IMR-90 (cell line): Measurements from ENCODE around the gene ANP32A. TPM values are rescaled to one million over a fixed set of nuclear protein-coding genes. Genes with fewer than 3 reads are reported as not detected.

ENCODE experiments used
- ATAC-seq: fragments of 200-7000 bp; cut with Tn5 transposase; 2 replicates; pipeline ENCODE4 v1.9.1; 2020; ENCODE audit warnings: low read depth, mild to moderate bottlenecking, moderate library complexity
- BruUV-seq: library from RNA; stranded (reverse); fragments of 400-500 nt; replicated peaks from 2 replicates; lab custom pipeline; 2021; lab: Mats Ljungman, UMichigan
- CTCF ChIA-PET: fragments of 300-600 bp; formaldehyde crosslinking; extraction: SDS; loops from one replicate; lab custom pipeline; 2021; ENCODE audit warnings: antibody characterized with exemption; lab: Yijun Ruan, JAX
- POLR2A ChIA-PET: fragments of 300-600 bp; sonication (Branson Sonifier 250); formaldehyde crosslinking; loops from one replicate; lab custom pipeline; 2022; ENCODE audit warnings: antibody characterized with exemption; ENCODE audit not compliant: unreplicated experiment; lab: Charles Lee
- DNase-seq: peaks from one replicate; pipeline ENCODE4 v3.0.0; 2013
- H2AFZ ChIP-seq: replicated peaks from 2 replicates; pipeline ENCODE3; 2013; ENCODE audit warnings: low read length, mild to moderate bottlenecking; ENCODE audit not compliant: poor library complexity
- H2AK5ac ChIP-seq: 2 replicates; pipeline ENCODE4 v1.6.1; 2013; ENCODE audit warnings: low read depth, low read length, inconsistent platforms
- H2AK9ac ChIP-seq: replicated peaks from 2 replicates; pipeline ENCODE3; 2013; ENCODE audit warnings: mild to moderate bottlenecking, low read depth, low read length, moderate library complexity; ENCODE audit not compliant: poor library complexity
- H2BK120ac ChIP-seq: 2 replicates; pipeline ENCODE4 v1.6.1; 2013; ENCODE audit warnings: low read depth, low read length, inconsistent platforms
- H2BK15ac ChIP-seq: 3 replicates; pipeline ENCODE4 v1.6.1; 2013; ENCODE audit warnings: low read depth, low read length, inconsistent platforms
- H2BK20ac ChIP-seq: 2 replicates; pipeline ENCODE4 v1.6.1; 2013; ENCODE audit warnings: low read depth, mild to moderate bottlenecking, inconsistent platforms, low read length, moderate library complexity
- H2BK5ac ChIP-seq: 2 replicates; pipeline ENCODE4 v1.6.1; 2013; ENCODE audit warnings: mild to moderate bottlenecking, low read depth, low read length, inconsistent platforms; ENCODE audit not compliant: poor library complexity, severe bottlenecking
- H3K14ac ChIP-seq: replicated peaks from 2 replicates; pipeline ENCODE4 v1.6.1; 2013; ENCODE audit warnings: low read depth, low read length, inconsistent platforms
- H3K18ac ChIP-seq: 2 replicates; pipeline ENCODE4 v1.6.1; 2013; ENCODE audit warnings: low read depth, low read length, control low read depth
- H3K23ac ChIP-seq: 2 replicates; pipeline ENCODE4 v1.6.1; 2013; ENCODE audit warnings: low read depth, low read length, inconsistent platforms
- H3K27ac ChIP-seq: 2 replicates; pipeline ENCODE4 v1.5.1; 2013; ENCODE audit warnings: mild to moderate bottlenecking, control low read depth, low read length; ENCODE audit not compliant: insufficient read depth
- H3K27me3 ChIP-seq: 2 replicates; pipeline ENCODE4 v1.6.1; 2013; ENCODE audit warnings: low read length; ENCODE audit not compliant: control insufficient read depth, insufficient read depth
- H3K36me3 ChIP-seq: 2 replicates; pipeline ENCODE4 v1.6.1; 2013; ENCODE audit warnings: low read length, mixed read lengths; ENCODE audit not compliant: control insufficient read depth, insufficient read depth
- H3K4ac ChIP-seq: 2 replicates; pipeline ENCODE4 v1.6.1; 2013; ENCODE audit warnings: low read depth, low read length, inconsistent platforms
- H3K4me1 ChIP-seq: 2 replicates; pipeline ENCODE4 v1.6.1; 2013; ENCODE audit warnings: low read length, mixed read lengths; ENCODE audit not compliant: control insufficient read depth, insufficient read depth
- H3K4me2 ChIP-seq: 2 replicates; pipeline ENCODE4 v1.6.1; 2013; ENCODE audit warnings: low read depth, mild to moderate bottlenecking, control low read depth, low read length, moderate library complexity
- H3K4me3 ChIP-seq: 2 replicates; pipeline ENCODE4 v1.5.1; 2013; ENCODE audit warnings: low read depth, mild to moderate bottlenecking, control low read depth, low read length, moderate library complexity; ENCODE audit not compliant: insufficient read depth
- H3K56ac ChIP-seq: 2 replicates; pipeline ENCODE4 v1.6.1; 2013; ENCODE audit warnings: low read length, inconsistent platforms; ENCODE audit not compliant: insufficient read depth; ENCODE audit errors: extremely low read depth
- H3K79me1 ChIP-seq, 2 experiments: 2 replicates each; pipeline ENCODE4 v1.6.1; 2013; ENCODE audit warnings: low read length in 2 of 2, inconsistent platforms in 1 of 2, low read depth in 1 of 2
- H3K9ac ChIP-seq: 2 replicates; pipeline ENCODE4 v1.6.1; 2013; ENCODE audit warnings: low read depth, low read length, control low read depth
- H3K9me1 ChIP-seq: 2 replicates; pipeline ENCODE4 v1.6.1; 2013; ENCODE audit warnings: low read length, inconsistent platforms; ENCODE audit not compliant: insufficient read depth
- H3K9me3 ChIP-seq: 2 replicates; pipeline ENCODE4 v1.6.1; 2013; ENCODE audit warnings: low read length; ENCODE audit not compliant: control insufficient read depth, insufficient read depth
- H4K20me1 ChIP-seq: 2 replicates; pipeline ENCODE4 v1.6.1; 2013; ENCODE audit warnings: low read length, inconsistent platforms; ENCODE audit not compliant: insufficient read depth
- H4K5ac ChIP-seq: 2 replicates; pipeline ENCODE4 v1.6.1; 2013; ENCODE audit warnings: mild to moderate bottlenecking, low read depth, low read length, control low read depth
- H4K8ac ChIP-seq, 2 experiments: 2 replicates each; pipeline ENCODE4 v1.6.1; 2013; ENCODE audit warnings: low read depth in 2 of 2, low read length in 2 of 2, control low read depth in 1 of 2, inconsistent platforms in 1 of 2
- H4K91ac ChIP-seq: 2 replicates; pipeline ENCODE4 v1.6.1; 2013; ENCODE audit warnings: low read depth, low read length, inconsistent platforms; ENCODE audit not compliant: insufficient read depth
- CTCF ChIP-seq: conservative IDR thresholded peaks from 2 replicates; pipeline ENCODE4 v1.5.1; 2012; ENCODE audit warnings: mild to moderate bottlenecking, low read depth, low read length, improper control_type of control experiment
- ELK1 ChIP-seq: fragments of 150-350 bp; IDR thresholded peaks from 2 replicates; pipeline ENCODE4 v1.6.1; 2016; ENCODE audit warnings: low read depth, mild to moderate bottlenecking, low read length, moderate library complexity, borderline replicate concordance
- NFE2L2 ChIP-seq: fragments of 150-350 bp; IDR thresholded peaks from 2 replicates; pipeline ENCODE4 v1.6.1; 2016; ENCODE audit warnings: low read depth, mild to moderate bottlenecking, low read length
- POLR2A ChIP-seq: IDR thresholded peaks from 2 replicates; pipeline ENCODE4 v1.6.1; 2012; ENCODE audit warnings: mild to moderate bottlenecking, low read depth, low read length
- RAD21 ChIP-seq: IDR thresholded peaks from 2 replicates; pipeline ENCODE4 v1.6.1; 2012; ENCODE audit warnings: low read length, improper control_type of control experiment
- SMC3 ChIP-seq: fragments of 150-350 bp; IDR thresholded peaks from 2 replicates; pipeline ENCODE4 v1.6.1; 2016; ENCODE audit warnings: low read depth, mild to moderate bottlenecking, antibody characterized with exemption, low read length, moderate library complexity
- WGBS, 2 experiments: methylation state at CpG; one replicate each; pipeline versions ENCODE4 v1.1.5 to v1.1.7; 2013; ENCODE audit warnings: missing lambda C conversion rate in 2 of 2; ENCODE audit not compliant: insufficient read length in 1 of 2; ENCODE audit errors: extremely low coverage in 2 of 2; 5-methylcytosine and 5-hydroxymethylcytosine counted together
- dilution Hi-C: fragments of 300-500 bp; cut with HindIII; formaldehyde crosslinking; loops from one replicate; pipeline ENCODE4 v1.14.3; 2018; ENCODE audit warnings: low sequenced_read_pairs; ENCODE audit not compliant: unreplicated experiment
- in situ Hi-C: fragments of 300-500 bp; cut with MboI; formaldehyde crosslinking; loops from 3 replicates; pipeline ENCODE4 v1.14.3; 2019; ENCODE audit warnings: low sequenced_read_pairs, inconsistent platforms, mixed read lengths
- intact Hi-C: fragments of 100-400 bp; cut with micrococcal nuclease; formaldehyde crosslinking; loops from 2 replicates; pipeline ENCODE4 v1.10.0; 2022
- polyA plus RNA-seq, 3 experiments: library from polyadenylated mRNA; depleted of rRNA; stranded (reverse); fragments of >200 nt; gene quantifications; 2 replicates each; pipeline ENCODE4 v1.2.3, GENCODE V29; 2012; ENCODE audit warnings: low replicate concordance in 1 of 3
- total RNA-seq: library from RNA; depleted of rRNA; stranded (reverse); fragments of >200 nt; gene quantifications from 2 replicates; pipeline ENCODE4 v1.2.3, GENCODE V29; 2012

Gene ANP32A
- total and polyA plus RNA-seq, 2 of the 4 experiments (the other 2 are of a cell fraction): 62.4 to 72.8 TPM

- H2BK5ac ChIP-seq: no peak overlapping the region
- no peaks in the 10 kb centered on the region for H3K79me1 ChIP-seq
- no peaks in the 10 kb centered on the region for H4K20me1 ChIP-seq
- dilution Hi-C loops: no loop called here
- no peak overlapping the region for H4K91ac ChIP-seq
- peaks cover 36% of the 10 kb centered on the region for H3K27me3 ChIP-seq
- H3K36me3 ChIP-seq: no peaks in the 10 kb centered on the region
- no peak overlapping the region for H2AFZ ChIP-seq
- H3K23ac ChIP-seq: no peak overlapping the region
- H3K9ac ChIP-seq: no peak overlapping the region
- no peak overlapping the region for H4K5ac ChIP-seq
- in situ Hi-C loops: no loop called here
- no peak overlapping the region for H2BK20ac ChIP-seq
- POLR2A ChIA-PET: interaction anchor here (0.6 kb wide), 1 partner anchor 497 kb away, joined by 3 read pairs; no protein-coding TSS in a partner anchor
- no peaks in the 10 kb centered on the region for H3K9me1 ChIP-seq
- ATAC-seq: no peak
- H3K27ac ChIP-seq: no peak overlapping the region
- CTCF ChIA-PET: no interaction called here
- no peak overlapping the region for H3K18ac ChIP-seq
- WGBS, 2 experiments: 36% methylated on average over 2 of the region's 3 CpGs; no CpG with 5 or more reads in 1 of the 2 experiments
- H3K14ac ChIP-seq: no peak overlapping the region
- H3K4me2 ChIP-seq: no peak overlapping the region
- H2AK9ac ChIP-seq: no peak overlapping the region
- H3K9me3 ChIP-seq: peaks cover 6% of the 10 kb centered on the region
- no peak overlapping the region for H3K56ac ChIP-seq
- DNase-seq: no peak
- intact Hi-C loops: no loop called here
- H4K8ac ChIP-seq: no peak overlapping the region
- TF ChIP-seq RAD21 (no peak), ELK1 (no peak), SMC3 (no peak), NFE2L2 (no peak), CTCF (no peak), POLR2A (no peak)
- no peak overlapping the region for H3K4ac ChIP-seq
- H2BK15ac ChIP-seq: no peak overlapping the region
- H3K4me3 ChIP-seq: no peak overlapping the region
- no peaks in the 10 kb centered on the region for H3K4me1 ChIP-seq
- H2AK5ac ChIP-seq: no peak overlapping the region
- BruUV-seq: no TSS peak
- H2BK120ac ChIP-seq: no peak overlapping the region
Observed at GRCh38 chr15:68830141-68830785, 9.6 kb upstream of the ANP32A start.
